Activated naive CD4-positive, alpha-beta T cell (primary cell): ENCODE data around the gene DCUN1D1.
"Not testable (repeated sequence)": the region's sequence is repeated elsewhere in the genome, so short reads cannot be mapped to it uniquely, and the experiment has no call there.

Source experiments
- DNase-seq, 4 experiments: peaks; one replicate each; lab custom pipeline; 2025; lab: John Stamatoyannopoulos, UW

DCUN1D1 gene

DNA sequence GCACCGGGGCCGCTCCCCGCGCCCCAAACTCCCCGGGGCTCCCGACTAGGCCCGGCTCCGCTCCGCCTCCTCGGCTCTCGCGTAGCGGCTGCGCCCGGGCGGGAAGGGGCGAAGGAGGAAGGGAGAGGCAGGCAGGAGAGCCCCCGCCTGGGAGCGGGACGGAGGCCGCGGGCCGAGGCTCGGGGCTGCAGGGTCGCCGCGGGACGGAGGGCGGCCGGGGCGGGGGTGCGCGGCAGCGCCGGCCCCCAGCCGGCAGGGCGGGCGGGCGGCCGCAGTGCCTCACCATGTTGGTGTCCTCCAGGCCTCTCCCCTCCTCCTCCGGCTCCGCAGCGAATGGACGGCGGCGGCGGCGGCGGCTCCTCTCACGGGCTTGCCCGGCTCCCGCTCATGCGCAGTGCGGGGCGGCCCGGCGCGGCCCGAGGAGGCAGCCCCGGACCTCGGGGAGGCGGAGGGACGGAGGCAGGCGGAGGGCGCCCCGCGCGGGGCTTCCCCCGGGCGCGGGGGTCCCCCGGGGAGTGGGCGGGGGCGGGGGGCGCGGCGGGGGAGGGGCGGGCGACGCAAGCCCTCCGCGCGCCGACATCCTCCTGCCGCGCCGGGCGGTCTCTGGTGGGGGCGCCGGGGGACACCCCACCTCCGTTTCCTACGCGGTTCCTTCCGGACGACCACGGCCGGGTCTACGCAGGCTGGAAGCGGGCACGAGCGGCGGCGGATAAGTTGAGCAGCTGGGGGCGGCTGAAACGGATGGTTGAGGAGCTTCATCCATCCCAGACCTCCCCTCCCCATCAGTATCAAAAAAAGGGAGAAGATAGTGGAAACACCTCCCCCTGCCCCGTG is at the start of gene DCUN1D1:
Gene DCUN1D1, minus strand, starts transcription at position 335 of the 834 bp plus-strand sequence. Its CDS starts 49 bp downstream, at position 286.
- DNase-seq = peak; percentile 54 to 82 (median 71)

DNA sequence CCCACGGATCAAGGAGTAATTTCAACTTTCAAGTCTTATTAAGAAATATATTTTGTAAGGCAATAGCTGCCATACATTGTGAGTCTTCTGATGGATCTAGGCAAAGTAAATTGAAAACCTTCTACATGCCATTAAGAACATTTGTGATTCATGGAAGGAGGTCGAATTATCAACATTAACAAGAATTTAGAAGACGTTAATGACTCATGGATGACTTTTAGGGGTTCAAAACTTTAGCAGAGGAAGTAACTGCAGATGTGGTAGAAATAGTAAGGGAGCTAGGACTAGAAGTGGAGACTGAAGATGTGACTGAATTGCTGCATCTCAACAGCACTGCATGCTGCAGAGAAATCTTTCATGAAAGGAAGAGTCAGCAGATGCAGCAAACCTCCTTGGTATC is 48.1 kb upstream of the DCUN1D1 start:
- DNase-seq = no peak

DNA sequence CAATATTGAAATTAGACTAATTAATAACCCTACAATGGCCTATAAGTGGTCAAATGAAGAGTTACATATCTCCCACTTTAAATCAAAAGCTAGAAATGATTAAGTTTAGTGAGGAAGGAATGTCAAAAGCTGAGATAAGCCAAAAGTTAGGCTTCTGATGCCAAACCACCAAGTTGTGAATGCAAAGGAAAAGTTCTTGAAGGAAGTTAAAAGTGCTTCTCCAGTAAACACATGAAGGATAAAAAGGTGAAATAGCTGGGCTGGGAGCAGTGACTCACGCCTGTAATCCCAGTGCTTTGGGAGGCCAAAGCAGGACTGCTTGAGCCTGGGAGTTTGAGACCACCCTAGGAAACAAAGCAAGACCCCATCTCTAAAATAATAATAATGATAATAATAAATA is 46.9 kb upstream of the DCUN1D1 start:
- no peak for DNase-seq

DNA sequence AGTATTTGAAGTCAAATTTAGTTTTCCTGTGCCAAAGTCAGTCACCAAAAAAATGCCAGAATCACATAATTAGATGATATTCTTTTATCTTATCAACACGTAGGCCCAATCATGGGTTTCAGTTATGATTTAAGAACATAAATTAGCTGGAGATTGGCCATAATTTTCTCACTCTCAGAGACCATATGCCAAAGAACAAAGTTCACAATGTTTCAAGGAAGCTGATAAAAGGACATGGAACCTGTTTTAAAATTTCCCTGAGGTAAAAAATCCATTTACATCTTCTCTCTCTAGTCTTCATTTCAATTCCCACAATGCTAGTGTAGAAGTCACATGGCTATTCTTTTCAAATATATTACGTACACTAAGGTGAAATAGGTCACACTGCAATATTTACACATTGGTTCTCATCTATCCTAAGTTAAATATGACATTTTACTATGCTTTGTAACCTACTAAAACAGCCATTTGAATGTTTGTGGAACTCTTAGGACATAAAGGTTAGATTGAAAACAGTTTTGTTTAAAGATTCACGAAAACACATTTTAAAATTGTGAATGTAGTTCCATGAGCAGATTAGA is 42.7 kb upstream of the DCUN1D1 start:
- DNase-seq = no peak

DNA sequence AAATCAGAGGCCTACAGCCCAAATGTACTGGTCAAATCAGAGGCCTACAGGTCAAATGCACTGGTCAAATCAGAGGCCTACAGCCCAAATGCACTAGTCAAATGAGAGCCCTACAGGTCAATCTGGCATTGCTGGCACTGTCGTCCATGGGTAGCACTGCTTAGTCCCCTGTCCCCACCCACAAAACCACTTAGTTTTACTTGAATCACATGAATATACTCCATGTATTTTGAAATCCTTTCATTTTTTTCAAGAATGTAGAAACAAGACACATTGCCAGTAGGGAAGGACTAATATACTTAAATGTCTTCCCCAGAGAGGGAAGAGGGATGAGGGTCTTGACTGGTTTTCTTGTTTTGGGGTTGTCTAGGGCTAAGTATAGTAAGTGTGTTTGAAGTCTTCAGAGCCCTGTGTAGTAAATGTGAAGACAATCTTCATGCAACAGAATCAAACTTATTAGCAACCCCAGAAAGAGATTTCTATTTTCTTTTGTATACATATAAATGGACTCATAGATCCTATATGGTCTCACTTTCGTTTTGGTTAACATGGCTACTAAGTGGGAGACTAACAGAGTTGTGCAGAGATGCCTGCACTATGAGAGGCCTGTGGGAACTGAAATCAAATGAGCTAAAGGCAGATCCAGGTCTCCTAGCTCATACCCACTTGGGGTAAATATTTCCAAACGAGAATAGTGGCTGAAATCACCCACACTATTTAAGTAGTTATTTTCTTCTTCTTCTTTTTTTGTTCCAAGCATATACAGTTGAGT is 38.3 kb upstream of the DCUN1D1 start:
- no peak for DNase-seq

DNA sequence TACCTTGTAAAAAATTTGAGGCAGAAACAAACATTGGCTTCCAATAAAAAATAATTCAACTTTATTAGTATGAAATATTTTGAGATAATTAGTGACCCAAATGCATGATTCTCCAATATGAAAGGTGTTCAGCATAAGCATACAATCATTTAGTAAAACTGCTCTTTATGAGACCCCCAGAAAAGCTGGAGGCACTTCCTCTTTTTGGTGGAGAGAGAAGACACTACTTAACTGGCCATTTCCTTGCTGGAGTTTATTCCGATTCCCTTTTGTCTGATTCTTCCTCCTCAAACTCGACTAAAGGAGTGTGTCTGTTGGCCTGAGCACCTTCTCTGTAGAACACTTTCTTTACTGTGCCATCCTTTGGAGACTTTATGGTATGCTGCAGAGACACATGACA is 34.8 kb upstream of the DCUN1D1 start:
- no peak for DNase-seq

DNA sequence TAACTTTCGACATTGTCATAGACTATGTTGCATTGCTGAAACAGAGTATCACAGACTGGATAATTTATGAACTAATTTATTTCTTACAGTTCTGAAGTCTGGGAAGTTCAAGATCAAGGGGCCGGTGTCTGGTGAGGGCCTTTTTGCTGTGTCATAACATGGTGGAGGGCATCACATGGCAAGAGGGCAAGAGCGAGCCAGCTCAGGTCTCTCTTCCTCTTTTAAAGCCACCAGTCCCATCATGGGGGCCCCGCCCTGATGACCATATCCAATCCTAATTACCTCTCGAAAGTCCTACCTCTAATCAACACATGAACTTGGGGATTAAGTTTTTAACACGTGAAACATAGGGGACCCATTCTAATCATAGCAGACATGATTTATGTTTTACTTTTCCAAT is 33.5 kb upstream of the DCUN1D1 start:
- no peak for DNase-seq

DNA sequence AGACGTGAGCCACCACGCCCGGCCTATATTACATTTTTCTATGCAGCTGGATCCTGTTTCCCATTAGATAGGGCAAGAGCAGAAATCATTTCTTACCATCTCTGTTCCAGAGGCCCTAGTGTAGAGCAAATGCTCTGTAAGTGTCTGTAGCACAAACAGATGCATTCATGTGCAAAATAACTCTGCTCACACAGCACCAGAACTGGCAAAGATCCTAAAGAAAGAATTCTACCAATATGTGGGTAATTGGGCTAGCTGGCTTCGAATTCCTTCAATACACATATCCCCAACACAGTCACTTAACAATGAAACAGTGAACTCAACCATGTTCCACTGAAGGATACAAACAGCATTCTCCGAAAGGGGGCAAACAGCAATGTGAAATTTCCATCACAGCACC is 32.7 kb upstream of the DCUN1D1 start:
- no peak for DNase-seq

DNA sequence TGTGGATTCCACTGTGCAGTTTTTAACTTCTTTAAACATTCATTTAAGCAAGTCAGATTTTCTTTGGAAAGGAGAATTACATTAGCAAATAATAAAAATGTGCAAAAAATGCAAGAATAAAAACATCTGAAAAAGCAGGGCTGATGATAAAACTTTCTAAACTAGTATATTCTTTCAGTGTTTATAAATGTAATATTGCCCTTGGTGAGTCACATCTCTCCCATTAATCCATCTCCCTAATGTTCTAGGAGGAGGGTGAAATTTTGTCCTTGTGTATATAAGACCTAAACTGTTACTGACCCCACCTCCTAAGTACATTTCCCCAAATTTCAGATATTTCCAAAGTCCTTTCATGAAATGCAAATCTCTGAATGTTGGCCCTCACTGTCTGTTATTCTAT is 28.5 kb upstream of the DCUN1D1 start:
- no peak for DNase-seq

DNA sequence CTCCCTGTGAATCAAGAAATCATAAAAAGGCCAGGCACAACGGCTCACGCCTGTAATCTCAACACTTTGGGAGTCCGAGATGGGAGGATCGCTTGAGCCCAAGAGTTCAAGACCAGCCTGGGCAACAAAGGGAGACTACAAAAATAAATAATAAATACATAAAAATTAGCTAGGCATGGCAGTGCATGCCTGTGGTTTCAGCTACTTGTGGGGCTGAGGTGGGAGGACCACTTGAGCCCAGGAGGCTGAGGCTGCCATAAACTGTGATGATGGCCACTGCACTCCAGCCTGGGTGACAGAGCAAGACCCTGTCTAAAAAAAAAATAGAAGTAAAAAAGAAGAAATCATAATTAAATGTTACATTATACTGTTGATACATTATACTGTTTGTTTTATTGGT is 28.0 kb upstream of the DCUN1D1 start:
- no peak for DNase-seq

DNA sequence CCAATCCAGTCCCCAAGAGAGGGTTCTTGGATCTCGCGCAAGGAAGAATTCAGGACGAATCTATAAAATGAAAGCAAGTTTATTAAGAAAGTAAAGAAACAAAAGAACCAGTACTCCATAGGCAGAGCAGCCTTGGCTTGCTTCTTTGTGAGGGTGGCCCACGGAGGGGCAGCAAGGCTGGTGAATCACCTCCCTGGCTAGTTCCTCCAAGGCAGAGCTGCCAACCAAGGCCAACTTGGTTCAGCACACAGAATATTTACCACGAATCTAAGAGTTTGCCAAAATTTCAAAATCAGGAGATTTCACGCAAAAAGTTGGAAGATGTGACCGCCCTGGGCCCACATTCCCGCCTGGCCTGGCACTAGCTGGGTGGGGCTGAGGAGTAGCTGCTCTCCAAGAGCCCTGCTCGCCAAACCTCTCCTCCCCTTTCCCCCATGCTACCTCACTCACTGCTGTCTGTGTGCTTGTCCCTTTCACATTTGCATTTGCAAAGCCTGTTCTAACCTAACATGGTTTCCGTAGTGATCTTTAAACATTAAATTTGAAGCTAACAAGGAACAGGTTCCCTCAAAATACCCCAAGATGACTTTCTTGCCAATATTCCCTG is 26.2 kb upstream of the DCUN1D1 start:
- no peak for DNase-seq

DNA sequence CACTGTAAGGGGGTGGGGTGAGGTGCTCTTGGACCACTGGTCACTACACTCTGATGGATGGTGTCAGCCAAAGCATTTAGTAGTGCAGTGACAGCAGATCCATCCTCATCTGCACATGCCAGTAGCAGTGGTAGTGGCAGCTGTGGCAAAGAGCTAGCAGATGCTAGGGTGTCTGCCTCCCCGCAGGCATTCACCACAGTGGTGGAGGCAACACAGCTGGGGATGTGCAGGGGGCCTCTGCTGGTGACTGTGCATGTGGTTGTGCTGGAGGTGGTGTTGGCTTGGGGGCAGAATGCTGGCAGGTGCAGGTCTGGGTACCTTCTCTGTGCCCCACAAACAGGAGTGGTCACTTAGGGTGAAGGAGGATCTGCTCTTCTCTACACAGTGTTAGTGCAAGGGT is 19.4 kb upstream of the DCUN1D1 start:
- DNase-seq = no peak

DNA sequence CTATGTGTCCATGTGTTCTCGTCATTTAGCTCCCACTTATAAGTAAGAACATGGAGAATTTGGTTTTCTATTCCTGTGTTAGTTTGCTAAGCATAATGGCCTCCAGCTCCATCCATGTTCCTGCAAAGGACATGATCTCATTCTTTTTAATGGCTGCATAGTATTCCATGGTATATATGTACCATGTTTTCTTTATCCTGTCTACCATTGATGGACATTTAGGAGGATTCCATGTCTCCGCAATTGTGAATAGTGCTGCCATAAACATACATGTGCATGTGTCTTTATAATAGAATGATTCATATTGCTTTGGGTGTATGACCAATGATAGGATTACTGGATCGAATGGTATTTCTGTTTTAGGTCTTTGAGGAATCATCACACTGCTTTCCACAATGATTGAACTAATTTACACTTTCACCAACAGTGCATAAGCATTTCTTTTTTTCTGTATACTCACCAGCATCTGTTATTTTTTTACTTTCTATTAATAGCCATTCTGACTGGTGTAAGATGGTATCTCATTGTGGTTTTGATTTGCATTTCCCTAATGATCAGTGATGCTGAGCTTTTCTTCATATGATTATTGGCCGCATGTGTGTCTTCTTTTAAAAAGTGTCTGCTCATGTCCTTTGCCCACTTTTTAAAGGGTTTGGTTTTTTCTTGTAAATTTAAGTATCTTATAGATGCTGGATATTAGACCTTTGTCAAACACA is 13.3 kb upstream of the DCUN1D1 start:
- not testable (repeated sequence) for DNase-seq

DNA sequence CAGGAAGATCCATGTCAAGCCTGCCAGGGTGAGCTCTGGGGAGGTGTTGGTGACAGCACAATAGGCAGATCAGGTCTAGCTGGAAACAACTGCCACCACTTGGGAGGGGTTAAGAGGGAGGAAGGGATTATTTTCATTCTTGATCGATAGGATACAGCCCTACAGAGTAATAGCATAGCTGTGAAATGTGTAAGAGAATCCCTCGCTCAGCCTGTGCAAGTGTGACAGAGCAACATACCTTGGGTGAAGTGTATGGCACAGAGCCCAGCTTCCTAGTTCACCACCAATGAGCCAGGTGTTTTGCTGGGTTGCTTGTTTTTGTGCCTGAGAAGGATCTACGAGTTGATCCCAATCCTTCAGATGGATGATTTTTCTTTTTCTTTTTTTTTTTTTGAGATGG is 9.2 kb upstream of the DCUN1D1 start:
- DNase-seq = no peak

DNA sequence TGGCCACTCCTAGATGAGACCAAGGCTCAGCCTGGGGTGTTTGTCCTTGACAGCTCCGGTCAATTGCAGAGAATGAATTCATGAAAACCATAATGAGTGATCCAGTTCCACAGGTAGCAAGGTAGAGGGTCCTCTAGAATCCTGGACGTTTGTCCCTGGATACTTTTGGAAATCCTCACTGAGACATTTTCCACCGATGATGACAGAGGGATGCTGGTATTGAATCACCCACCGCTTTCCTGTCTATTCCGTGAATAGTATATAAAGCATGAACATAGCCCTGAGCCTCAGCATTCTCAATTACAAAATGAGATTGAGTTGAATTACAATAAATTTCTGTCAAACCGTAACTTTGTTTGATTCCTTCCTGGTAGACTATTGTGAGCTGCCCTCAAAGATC is 5.7 kb upstream of the DCUN1D1 start:
- DNase-seq = no peak

DNA sequence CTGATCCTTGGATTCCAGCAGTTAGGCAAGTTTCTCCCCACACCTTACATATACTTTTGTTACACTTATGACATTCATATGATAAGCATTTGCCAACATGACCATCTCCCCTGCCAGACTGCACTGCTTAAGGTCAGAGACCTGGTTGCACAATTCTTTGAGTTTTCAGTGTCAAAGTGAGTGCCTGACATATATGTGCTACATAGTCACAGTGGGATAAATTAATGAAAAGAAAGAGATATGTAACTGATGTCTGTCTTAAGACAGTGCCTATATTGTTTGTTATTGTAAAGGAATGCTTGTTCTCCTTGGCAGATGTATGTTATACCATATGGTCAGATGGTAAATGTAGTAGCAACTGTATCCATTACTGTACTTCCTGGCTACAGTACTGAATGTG is 3.5 kb upstream of the DCUN1D1 start:
- no peak for DNase-seq

DNA sequence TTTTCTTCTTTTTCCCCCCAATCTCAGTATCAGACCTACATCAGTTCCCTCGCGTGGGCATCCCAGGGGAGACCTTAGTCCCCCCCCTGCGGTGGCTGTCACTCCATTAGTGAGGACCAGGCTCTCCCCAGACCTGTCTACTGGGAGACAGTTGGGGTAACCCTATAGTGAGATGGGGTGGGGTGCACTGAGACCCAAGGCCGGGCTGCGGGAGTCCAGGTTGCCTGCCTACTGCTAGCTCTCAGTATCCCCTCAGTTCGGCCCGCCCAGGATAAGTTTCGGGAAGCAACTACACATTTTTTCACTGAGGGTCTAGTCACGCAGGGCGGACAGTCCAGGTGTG is 671 bp upstream of the DCUN1D1 start:
- DNase-seq = no peak

DNA sequence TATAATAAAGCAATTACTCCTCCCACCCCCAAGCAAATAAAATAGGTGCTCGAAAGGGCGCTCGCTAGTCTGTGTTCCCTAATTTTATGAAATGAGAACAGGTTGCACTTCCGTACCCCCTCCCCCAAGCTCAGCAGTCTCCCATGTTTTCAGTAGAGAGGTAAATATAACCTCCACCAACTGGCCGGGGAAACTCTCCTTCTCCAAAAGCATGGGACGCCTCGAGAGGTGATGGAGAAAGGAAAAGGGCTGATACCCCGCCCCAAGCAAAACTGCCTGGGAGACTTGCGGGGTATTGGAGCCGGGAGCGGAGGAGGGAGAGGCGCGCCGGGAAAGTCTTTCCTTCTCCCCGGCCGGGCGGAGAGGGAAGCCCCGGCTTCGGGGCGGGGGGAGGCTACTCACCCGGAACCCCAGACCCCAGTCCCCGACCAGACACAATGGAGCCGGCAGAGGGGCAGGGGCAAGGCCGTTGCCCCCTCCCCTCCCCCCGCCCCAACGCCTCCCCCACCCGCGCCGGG is 605 bp downstream of the DCUN1D1 start:
- DNase-seq = peak in 1 of 4 experiments; percentile 7

DNA sequence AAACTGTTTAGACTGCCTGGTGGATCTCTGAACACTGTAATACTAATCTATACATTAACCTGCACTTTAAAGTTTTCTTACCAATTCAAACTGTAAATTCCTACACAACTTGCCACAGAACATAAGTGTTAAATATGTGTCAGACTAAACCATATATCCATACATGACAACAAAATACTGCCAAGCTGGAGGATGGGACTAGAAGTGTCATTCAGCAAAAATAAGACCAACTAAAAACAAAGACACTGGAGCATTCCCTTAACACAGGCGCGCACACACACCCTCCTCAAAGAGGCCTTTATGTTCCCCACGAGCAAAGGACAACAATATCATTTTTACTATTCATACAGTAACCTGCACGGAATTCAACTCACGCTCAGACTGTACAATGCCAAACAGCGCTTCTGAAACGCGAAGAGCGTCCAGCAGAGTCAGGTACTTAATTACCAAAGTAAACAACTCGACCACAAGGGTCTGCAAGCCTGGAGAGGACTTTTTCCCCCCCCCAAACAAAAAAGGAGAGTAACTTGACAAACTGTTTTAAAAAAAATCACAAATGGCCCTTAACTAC is 1.1 kb downstream of the DCUN1D1 start:
- no peak for DNase-seq

DNA sequence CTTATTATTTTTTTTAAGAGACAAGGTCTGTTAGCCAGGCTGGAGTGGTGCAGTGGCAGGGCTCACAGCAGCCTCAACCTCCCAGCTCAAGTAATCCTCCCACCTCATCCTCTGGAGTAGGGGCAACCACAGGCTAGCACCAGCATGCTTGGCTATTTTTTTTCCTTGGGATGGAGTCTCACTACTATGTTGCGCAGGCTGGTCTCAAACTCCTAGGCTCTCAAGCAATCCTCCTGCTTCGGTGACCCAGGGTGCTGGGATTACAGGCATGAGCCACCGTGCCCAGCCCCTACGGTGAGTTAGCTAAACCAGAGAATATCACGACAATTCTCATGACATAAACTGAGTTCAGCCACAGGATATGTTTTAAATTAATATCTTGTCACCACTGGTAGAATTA is 2.0 kb downstream of the DCUN1D1 start:
- DNase-seq = no peak

DNA sequence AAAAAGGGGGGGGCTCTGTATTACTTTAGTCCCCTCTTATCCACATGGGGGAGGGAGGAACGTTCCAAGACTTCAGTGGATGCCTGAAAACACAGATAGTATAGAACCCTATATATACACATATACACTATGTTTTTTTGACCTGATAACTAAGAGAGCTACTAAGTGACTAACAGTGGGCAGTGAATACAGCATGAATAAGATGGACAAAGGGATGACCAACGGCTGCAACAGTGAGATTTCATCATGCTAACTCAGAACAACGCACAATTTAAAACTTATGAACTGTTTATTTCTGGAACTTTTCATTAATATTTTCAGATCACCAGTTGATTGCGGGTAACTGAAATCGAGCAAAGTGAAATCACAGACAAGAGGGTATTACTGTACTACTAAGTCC is 7.3 kb downstream of the DCUN1D1 start:
- DNase-seq = no peak
